ENCODE data around the gene C1QTNF5.

GRCh38 chr11:119307219-119307618, 33.5 kb downstream of the C1QTNF5 start:
- TF ChIP-seq CTCF (IDR thresholded peaks at IDR 0.05), result peak; percentile 27; the same call in 1 of the 2 replicates
- no peak for TF ChIP-seq ZFX (IDR thresholded peaks at IDR 0.05; ENCODE audit: borderline replicate concordance)
